ENCODE results near the gene CDCA8.

The CDCA8 gene

GRCh38 chr1:37692078-37692833 is at the start of gene CDCA8:
CDCA8 (plus strand) TSS chr1:37692516; CDS start chr1:37692691, 175 bp downstream.
- peak; percentile 98 to 99 for DNase-seq

- DNase-seq: no peak
These were observed 45.0 kb upstream of the CDCA8 start for GRCh38 chr1:37647281-37647680.

GRCh38 chr1:37650173-37650572 is 42.1 kb upstream of the CDCA8 start:
- no peak for DNase-seq

GRCh38 chr1:37650721-37651120 is 41.6 kb upstream of the CDCA8 start:
- DNase-seq: no peak

- no peak for DNase-seq
These were observed 40.5 kb upstream of the CDCA8 start for GRCh38 chr1:37651803-37652202.

GRCh38 chr1:37652976-37653375 is 39.3 kb upstream of the CDCA8 start:
- DNase-seq: no peak

- DNase-seq: no peak
These were observed 38.4 kb upstream of the CDCA8 start for GRCh38 chr1:37653906-37654305.

GRCh38 chr1:37655274-37655673 is 37.0 kb upstream of the CDCA8 start:
- no peak for DNase-seq

- DNase-seq: no peak
These were observed 36.3 kb upstream of the CDCA8 start for GRCh38 chr1:37656026-37656425.

- DNase-seq: no peak
These were observed 35.4 kb upstream of the CDCA8 start for GRCh38 chr1:37656881-37657280.

- DNase-seq: no peak
These were observed 34.5 kb upstream of the CDCA8 start for GRCh38 chr1:37657620-37658412.

- DNase-seq: no peak
These were observed 33.8 kb upstream of the CDCA8 start for GRCh38 chr1:37658486-37658885.

GRCh38 chr1:37660664-37661063 is 31.7 kb upstream of the CDCA8 start:
- DNase-seq: no peak

- DNase-seq: no peak
These were observed 30.9 kb upstream of the CDCA8 start for GRCh38 chr1:37661401-37661800.

- no peak for DNase-seq
These were observed 30.1 kb upstream of the CDCA8 start for GRCh38 chr1:37662031-37662755.

GRCh38 chr1:37663426-37664000 is 28.8 kb upstream of the CDCA8 start:
- no peak for DNase-seq

- no peak for DNase-seq
These were observed 26.0 kb upstream of the CDCA8 start for GRCh38 chr1:37666241-37666867.

- no peak for DNase-seq
These were observed 25.2 kb upstream of the CDCA8 start for GRCh38 chr1:37667023-37667671.

GRCh38 chr1:37670133-37670532 is 22.2 kb upstream of the CDCA8 start:
- no peak for DNase-seq

- no peak for DNase-seq
These were observed 21.1 kb upstream of the CDCA8 start for GRCh38 chr1:37671261-37671660.

- DNase-seq: no peak
These were observed 20.0 kb upstream of the CDCA8 start for GRCh38 chr1:37672136-37672870.
